GM18873 (cell line): ENCODE data around the gene FGF3.

Experiments used
- ATAC-seq: cut with Tn5 transposase; IDR thresholded peaks from one replicate; pipeline ENCODE4 v1.9.1; 2021; ENCODE audit warnings: mild to moderate bottlenecking, moderate library complexity, moderate number of reproducible peaks; ENCODE audit not compliant: unreplicated experiment, low FRiP score

Gene FGF3

GRCh38 chr11:69818603-69819441, at the start of gene FGF3:
Gene FGF3, minus strand, starts transcription at chr11:69819416. Its CDS starts 483 bp downstream, at chr11:69818933.
- no peak for ATAC-seq

DNA sequence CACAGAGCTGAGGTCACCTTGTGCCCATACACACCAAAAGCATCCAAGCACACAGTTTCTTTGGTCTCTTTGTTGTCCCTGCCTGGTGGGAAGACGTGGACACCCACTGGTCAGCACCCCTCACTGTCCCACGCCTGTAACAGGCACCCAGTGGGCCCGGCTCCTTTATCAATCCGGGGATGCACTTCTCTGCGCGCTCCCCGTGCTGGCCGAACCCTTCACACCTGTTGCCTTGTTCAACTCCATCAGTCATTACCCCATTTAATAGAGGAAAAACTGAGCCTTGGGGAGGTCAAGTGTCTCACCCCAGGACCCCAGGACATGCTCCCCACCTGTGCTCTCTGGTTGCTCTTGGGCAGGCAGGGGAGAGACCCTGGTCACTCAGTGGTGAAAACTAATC, 49.7 kb upstream of the FGF3 start:
- ATAC-seq: no peak

DNA sequence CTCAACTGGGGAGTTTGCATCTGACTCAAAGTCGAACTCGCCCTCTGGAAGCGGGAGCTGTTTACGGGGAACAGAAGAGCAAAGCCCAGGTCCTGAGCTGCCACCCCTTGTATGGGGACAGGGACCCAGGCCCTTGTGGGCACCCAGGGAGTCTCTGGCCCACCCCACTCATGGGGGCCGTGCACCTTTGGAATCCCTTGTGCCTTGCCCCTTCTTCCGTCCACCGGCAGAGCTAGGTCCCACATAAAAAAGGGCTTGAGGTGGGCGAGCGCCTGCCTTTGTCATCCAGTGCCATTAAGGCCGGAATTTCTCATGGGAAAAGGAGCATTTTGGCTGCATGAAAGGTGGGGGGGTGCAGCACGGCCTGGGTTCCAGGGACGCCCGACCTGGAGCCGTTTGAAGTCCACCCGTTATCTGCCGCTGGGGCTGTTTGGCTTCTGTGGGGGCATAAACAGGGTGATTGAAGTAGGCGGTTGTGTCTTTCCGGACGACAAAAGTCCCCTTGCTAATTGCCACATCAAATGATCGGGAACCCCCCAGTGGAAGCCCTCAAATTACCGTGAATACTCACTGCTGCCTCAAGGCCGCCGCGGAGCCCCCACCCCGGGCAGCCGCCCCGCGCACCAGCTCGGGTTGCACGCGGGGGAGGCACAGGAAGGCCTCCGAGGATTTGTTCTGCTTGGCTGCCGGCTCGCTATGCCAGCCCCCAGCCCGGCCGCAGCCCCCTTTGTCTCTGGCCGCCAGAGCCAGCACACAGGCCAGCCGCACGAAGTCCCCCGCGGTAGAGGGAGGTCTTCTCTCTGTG, 49.0 kb upstream of the FGF3 start:
- no peak for ATAC-seq

DNA sequence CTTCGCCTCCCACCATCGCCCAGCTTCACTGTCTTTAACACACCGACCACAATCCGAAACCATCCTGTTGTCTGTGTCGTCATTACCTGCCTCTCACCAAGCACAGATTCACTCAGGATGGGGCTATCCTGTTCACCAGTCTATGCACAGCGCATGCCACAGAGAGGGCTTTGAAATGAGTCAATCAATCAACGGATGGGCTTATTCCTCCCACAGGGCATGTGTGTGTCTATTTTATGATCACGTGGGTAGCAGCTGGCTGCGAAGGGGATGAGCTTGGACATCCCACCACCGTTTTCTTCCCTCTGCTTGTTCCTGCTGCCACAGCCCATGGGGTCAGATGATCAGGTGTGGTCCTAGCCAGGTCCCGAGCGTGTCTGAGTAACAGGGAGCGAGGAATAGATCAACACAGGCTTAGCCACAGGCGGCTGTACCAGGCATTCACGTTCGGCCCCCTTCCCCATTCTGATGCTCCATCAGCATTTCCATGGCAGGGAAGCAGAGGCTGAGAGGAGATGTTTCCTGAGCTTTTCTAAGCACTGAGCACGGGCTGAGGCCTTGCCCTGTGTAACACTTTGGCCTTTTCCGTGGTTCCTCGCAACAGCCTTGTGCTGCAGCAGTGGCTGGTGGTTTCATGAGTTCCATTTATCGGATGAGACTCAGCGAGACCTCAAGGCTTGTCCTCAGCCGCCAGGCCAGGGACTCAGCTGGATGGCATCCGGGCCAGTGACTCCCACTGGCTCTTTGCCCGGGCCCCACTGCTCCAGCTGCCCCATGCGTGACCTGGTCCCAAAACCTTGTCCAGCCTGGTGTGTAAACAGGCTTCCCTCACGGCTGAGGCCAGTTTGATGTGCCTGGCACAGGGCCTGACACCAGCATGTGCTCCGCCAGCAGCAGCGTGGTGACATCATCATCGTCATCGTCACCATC, 48.1 kb upstream of the FGF3 start:
- ATAC-seq: no peak

DNA sequence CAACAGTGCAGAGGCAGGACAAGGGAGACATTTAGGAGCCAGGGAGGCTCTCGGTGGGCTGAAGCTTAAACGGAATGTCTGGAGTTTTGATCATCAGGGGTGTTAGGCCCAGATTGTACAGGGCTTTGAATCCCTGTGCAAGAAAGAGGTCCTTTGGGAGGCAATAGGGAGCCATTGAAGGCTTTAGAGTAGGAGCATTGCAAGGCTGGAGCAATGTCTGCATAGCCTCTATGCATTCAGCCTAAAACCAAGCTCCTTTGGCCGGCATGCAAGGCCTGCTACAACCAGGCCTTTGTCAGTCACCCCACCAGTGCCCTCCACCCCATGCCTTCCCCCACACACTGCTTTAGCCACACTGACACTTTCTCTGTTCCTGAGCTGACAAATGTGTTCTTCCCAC, 47.4 kb upstream of the FGF3 start:
- ATAC-seq: no peak

DNA sequence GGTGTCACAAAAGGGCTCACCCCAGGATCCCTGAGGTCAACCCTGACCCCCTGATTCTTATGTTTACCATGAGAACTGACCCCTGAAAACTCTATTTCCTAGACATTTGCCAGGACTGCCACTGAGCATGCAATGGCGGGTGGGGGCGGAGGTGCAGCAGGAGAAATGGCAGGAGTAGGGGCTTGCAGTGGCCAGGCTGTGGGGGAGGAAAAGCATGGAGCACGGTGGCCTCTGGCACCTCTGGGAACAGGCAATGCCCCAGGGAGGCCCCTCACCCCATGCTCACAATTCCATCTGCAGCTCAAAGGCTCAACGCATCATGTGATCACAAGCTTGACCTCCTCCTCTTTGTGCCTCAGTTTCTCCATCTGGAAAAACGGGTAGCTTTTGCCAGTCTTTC, 46.5 kb upstream of the FGF3 start:
- ATAC-seq: no peak

GRCh38 chr11:69864686-69865661, 45.8 kb upstream of the FGF3 start:
- ATAC-seq: no peak

- no peak for ATAC-seq
Measured at GRCh38 chr11:69863544-69864200, 44.5 kb upstream of the FGF3 start.

- no peak for ATAC-seq
Measured at GRCh38 chr11:69862797-69863543, 43.8 kb upstream of the FGF3 start.

DNA sequence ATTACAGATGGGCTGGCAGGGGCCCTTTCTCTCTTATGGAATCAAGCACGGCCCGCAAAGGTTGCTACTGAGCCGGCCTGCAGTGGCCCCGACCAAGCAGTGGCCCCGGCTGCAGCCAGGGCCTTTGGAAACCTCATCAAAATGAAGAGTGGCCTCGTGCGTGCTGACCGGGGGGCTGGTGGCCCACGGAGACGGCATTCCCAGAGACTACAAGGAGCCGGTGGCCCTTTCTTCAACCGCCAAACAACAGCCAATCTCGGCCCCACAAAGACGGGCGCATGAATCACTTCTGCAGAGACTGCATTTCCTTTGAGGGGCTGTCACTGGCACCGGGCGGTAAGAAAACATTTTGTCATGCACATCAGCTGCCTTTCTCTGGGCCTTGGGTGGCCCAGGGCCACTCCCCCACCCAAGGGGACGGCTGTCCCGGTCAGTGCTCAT, 43.1 kb upstream of the FGF3 start:
- no peak for ATAC-seq

DNA sequence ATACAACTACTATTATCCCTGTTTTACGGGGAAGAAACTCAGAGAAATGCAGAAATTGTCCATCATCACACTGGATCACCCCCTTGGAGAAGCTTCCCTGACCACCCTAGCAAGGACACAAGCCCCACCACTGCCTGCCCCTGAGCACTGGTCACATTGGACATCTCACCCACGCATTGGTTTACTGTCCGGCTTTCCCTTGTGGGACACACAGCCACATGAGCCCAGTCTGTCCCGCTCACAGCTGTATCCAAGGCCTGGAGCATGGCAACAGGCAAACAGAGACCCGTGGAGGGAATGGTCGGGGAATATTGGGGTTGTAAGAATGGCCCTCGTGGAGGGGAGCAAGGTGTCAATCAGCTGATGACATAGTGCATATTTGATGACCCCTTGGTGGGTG, 42.7 kb upstream of the FGF3 start:
- no peak for ATAC-seq

DNA sequence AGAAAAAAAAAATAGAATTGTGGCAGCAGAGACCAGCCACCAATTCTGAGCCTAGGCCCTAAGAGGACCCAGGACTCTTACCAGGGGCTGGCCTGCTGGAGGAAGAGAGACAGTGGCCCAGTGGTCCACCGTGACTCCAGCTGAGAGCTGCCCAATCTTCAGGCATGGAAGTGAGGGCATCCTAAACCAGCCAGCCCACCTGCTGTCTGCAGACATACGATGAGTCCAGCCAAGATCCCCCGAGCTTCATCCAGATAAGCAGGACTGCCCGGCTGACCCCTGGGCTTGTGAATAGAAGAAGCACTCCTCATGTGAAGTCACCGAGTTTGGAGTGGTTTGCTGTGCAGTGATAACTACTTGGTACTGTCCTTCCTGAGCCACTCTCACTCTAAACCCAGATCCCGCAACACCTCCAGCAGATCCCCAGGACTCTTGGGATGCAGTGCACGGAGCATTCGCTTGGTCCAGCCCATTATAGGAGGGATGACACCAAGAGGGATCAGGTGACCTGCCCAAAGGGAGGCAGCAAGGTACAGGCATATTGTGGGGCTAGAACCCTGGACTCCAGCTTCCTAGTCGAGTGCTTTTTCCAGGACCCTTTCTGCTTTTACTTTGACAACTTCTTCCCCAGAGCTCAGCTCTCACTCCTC, 41.7 kb upstream of the FGF3 start:
- ATAC-seq: no peak

DNA sequence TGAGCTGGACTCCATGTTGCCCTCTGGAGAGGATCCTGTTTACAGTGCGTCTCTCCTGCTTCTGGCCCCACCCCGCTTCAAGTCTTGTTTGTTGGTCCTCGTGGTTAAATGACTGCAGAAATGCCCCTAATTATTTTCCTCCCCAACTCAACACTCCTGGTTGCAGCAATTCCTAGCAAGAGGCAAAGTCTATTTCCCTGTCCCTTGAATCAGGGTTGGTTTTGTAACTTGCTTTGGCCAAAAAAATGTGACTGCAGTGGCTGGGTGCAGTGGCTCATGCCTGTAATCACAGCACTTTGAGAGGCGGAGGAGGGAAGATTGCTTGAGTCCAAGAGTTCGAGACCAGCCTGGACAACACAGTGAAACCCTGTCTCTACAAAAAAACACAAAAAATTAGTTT, 41.0 kb upstream of the FGF3 start:
- no peak for ATAC-seq

GRCh38 chr11:69859275-69859934, 40.2 kb upstream of the FGF3 start:
- no peak for ATAC-seq

GRCh38 chr11:69855421-69855820, 36.2 kb upstream of the FGF3 start:
- no peak for ATAC-seq

DNA sequence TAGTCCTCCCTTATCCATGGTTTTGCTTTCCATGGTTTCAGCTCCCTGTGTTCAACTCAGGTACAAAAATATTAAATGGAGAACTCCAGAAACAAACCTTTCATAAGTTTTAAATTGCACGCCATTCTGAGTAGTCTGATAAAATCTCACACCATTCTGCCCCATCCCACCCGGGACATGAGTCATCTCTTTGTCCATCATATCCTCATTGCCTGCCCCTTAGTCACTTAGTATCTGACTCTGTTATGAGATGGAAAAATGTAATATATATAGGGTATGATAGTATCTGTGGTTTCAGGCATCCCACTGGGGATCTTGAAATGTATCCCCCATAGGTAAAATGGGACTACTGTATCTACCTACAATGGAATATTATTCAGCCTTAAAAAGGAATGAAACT, 35.5 kb upstream of the FGF3 start:
- no peak for ATAC-seq

DNA sequence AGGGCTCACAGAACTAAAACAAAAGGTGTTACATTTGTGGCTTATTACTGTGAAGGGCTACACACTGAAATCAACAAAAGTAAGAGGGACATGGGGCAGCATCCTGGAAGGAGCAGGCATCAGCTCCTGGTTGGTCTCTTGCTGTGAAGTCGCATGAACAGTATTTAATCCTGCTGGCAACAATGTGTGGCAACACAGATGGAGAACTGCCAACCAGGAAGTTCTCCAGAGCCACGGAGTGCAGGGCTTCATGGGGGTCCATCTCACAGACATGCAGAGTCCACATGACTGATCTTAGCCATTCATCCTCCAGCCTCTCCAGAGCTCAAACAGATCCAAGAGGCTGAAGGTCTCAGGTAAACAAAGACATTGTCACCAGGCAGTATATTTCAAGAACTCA, 32.8 kb upstream of the FGF3 start:
- ATAC-seq: no peak
